ENCODE results near the gene GOLT1A.

Gene GOLT1A

GRCh38 chr1:204257446-204257845, 43.7 kb upstream of the GOLT1A start:
- Histone ChIP-seq H3K9me3 (replicated peaks; ENCODE audit: low read length) (no peaks in the 10 kb centered on the region), H3K9ac (ENCODE audit: low read depth, low read length) (no peak overlapping the region), H3K36me3 (ENCODE audit: insufficient read depth, low read length) (peaks cover 16% of the 10 kb centered on the region), H3K4me1 (ENCODE audit: control insufficient read depth, insufficient read depth, low read length) (peaks cover 16% of the 10 kb centered on the region), H3K4me3 (ENCODE audit: low read length) (no peak overlapping the region), H3K4me2 (ENCODE audit: low read length) (no peak overlapping the region), H3K27me3 (ENCODE audit: control insufficient read depth, insufficient read depth, low read length) (peaks cover 5% of the 10 kb centered on the region)

- Histone ChIP-seq H3K9ac (ENCODE audit: low read depth, low read length) (no peak overlapping the region), H3K4me1 (ENCODE audit: control insufficient read depth, insufficient read depth, low read length) (peaks cover 13% of the 10 kb centered on the region), H3K27me3 (ENCODE audit: control insufficient read depth, insufficient read depth, low read length) (peaks cover 5% of the 10 kb centered on the region)
Measured at GRCh38 chr1:204256531-204256930, 42.7 kb upstream of the GOLT1A start.

GRCh38 chr1:204255966-204256365, 42.2 kb upstream of the GOLT1A start:
- H3K27me3 ChIP-seq (ENCODE audit: control insufficient read depth, insufficient read depth, low read length), result peaks cover 5% of the 10 kb centered on the region
- no peak overlapping the region for H3K9ac ChIP-seq (ENCODE audit: low read depth, low read length)
- peaks cover 16% of the 10 kb centered on the region for H3K4me1 ChIP-seq (ENCODE audit: control insufficient read depth, insufficient read depth, low read length)
- H3K4me3 ChIP-seq (ENCODE audit: low read length), result no peak overlapping the region
- H3K4me2 ChIP-seq (ENCODE audit: low read length), result no peak overlapping the region
- H3K9me3 ChIP-seq (replicated peaks; ENCODE audit: low read length), result no peaks in the 10 kb centered on the region
- H3K36me3 ChIP-seq (ENCODE audit: insufficient read depth, low read length), result peaks cover 12% of the 10 kb centered on the region

More at GRCh38 chr1:204256531-204256930, 42.7 kb upstream of the GOLT1A start:
- Histone ChIP-seq H3K9me3 (replicated peaks; ENCODE audit: low read length) (no peaks in the 10 kb centered on the region), H3K4me2 (ENCODE audit: low read length) (no peak overlapping the region), H3K4me3 (ENCODE audit: low read length) (no peak overlapping the region), H3K36me3 (ENCODE audit: insufficient read depth, low read length) (peaks cover 12% of the 10 kb centered on the region)

- H3K9ac ChIP-seq (ENCODE audit: low read depth, low read length), result no peak overlapping the region
- H3K36me3 ChIP-seq (ENCODE audit: insufficient read depth, low read length), result peaks cover 7% of the 10 kb centered on the region
- H3K27me3 ChIP-seq (ENCODE audit: control insufficient read depth, insufficient read depth, low read length), result peaks cover 10% of the 10 kb centered on the region
- no peak overlapping the region for H3K4me3 ChIP-seq (ENCODE audit: low read length)
- no peak overlapping the region for H3K4me2 ChIP-seq (ENCODE audit: low read length)
- H3K4me1 ChIP-seq (ENCODE audit: control insufficient read depth, insufficient read depth, low read length), result peaks cover 20% of the 10 kb centered on the region
- no peaks in the 10 kb centered on the region for H3K9me3 ChIP-seq (replicated peaks; ENCODE audit: low read length)
Measured at GRCh38 chr1:204255225-204255624, 41.4 kb upstream of the GOLT1A start.

- H3K27me3 ChIP-seq (ENCODE audit: control insufficient read depth, insufficient read depth, low read length), result peaks cover 20% of the 10 kb centered on the region
- no peak overlapping the region for H3K4me3 ChIP-seq (ENCODE audit: low read length)
- H3K36me3 ChIP-seq (ENCODE audit: insufficient read depth, low read length), result peaks cover 11% of the 10 kb centered on the region
- no peaks in the 10 kb centered on the region for H3K9me3 ChIP-seq (replicated peaks; ENCODE audit: low read length)
- H3K9ac ChIP-seq (ENCODE audit: low read depth, low read length), result no peak overlapping the region
- peaks cover 20% of the 10 kb centered on the region for H3K4me1 ChIP-seq (ENCODE audit: control insufficient read depth, insufficient read depth, low read length)
- no peak overlapping the region for H3K4me2 ChIP-seq (ENCODE audit: low read length)
Measured at GRCh38 chr1:204254031-204254661, 40.4 kb upstream of the GOLT1A start.

GRCh38 chr1:204251926-204252689, 38.3 kb upstream of the GOLT1A start:
- no peaks in the 10 kb centered on the region for H3K9me3 ChIP-seq (replicated peaks; ENCODE audit: low read length)
- no peak overlapping the region for H3K4me2 ChIP-seq (ENCODE audit: low read length)
- peaks cover 20% of the 10 kb centered on the region for H3K4me1 ChIP-seq (ENCODE audit: control insufficient read depth, insufficient read depth, low read length)
- H3K4me3 ChIP-seq (ENCODE audit: low read length), result no peak overlapping the region
- H3K36me3 ChIP-seq (ENCODE audit: insufficient read depth, low read length), result peaks cover 16% of the 10 kb centered on the region
- peaks cover 25% of the 10 kb centered on the region for H3K27me3 ChIP-seq (ENCODE audit: control insufficient read depth, insufficient read depth, low read length)
- no peak overlapping the region for H3K9ac ChIP-seq (ENCODE audit: low read depth, low read length)

- H3K9ac ChIP-seq (ENCODE audit: low read depth, low read length), result no peak overlapping the region
- no peak overlapping the region for H3K4me3 ChIP-seq (ENCODE audit: low read length)
- H3K27me3 ChIP-seq (ENCODE audit: control insufficient read depth, insufficient read depth, low read length), result peaks cover 25% of the 10 kb centered on the region
- no peak overlapping the region for H3K4me2 ChIP-seq (ENCODE audit: low read length)
- H3K9me3 ChIP-seq (replicated peaks; ENCODE audit: low read length), result no peaks in the 10 kb centered on the region
- peaks cover 18% of the 10 kb centered on the region for H3K36me3 ChIP-seq (ENCODE audit: insufficient read depth, low read length)
- H3K4me1 ChIP-seq (ENCODE audit: control insufficient read depth, insufficient read depth, low read length), result peaks cover 16% of the 10 kb centered on the region
Measured at GRCh38 chr1:204251286-204251685, 37.5 kb upstream of the GOLT1A start.

- no peak overlapping the region for H3K9ac ChIP-seq (ENCODE audit: low read depth, low read length)
- peaks cover 25% of the 10 kb centered on the region for H3K27me3 ChIP-seq (ENCODE audit: control insufficient read depth, insufficient read depth, low read length)
- peaks cover 20% of the 10 kb centered on the region for H3K36me3 ChIP-seq (ENCODE audit: insufficient read depth, low read length)
- no peak overlapping the region for H3K4me2 ChIP-seq (ENCODE audit: low read length)
- no peaks in the 10 kb centered on the region for H3K9me3 ChIP-seq (replicated peaks; ENCODE audit: low read length)
- H3K4me3 ChIP-seq (ENCODE audit: low read length), result no peak overlapping the region
- H3K4me1 ChIP-seq (ENCODE audit: control insufficient read depth, insufficient read depth, low read length), result peaks cover 9% of the 10 kb centered on the region
Measured at GRCh38 chr1:204250428-204251030, 36.7 kb upstream of the GOLT1A start.

GRCh38 chr1:204249736-204250427, 36.1 kb upstream of the GOLT1A start:
- no peak overlapping the region for H3K4me2 ChIP-seq (ENCODE audit: low read length)
- H3K9ac ChIP-seq (ENCODE audit: low read depth, low read length), result no peak overlapping the region
- no peaks in the 10 kb centered on the region for H3K9me3 ChIP-seq (replicated peaks; ENCODE audit: low read length)
- H3K4me3 ChIP-seq (ENCODE audit: low read length), result no peak overlapping the region
- peaks cover 26% of the 10 kb centered on the region for H3K36me3 ChIP-seq (ENCODE audit: insufficient read depth, low read length)
- H3K4me1 ChIP-seq (ENCODE audit: control insufficient read depth, insufficient read depth, low read length), result peaks cover 7% of the 10 kb centered on the region
- H3K27me3 ChIP-seq (ENCODE audit: control insufficient read depth, insufficient read depth, low read length), result peaks cover 23% of the 10 kb centered on the region

- Histone ChIP-seq H3K4me1 (ENCODE audit: control insufficient read depth, insufficient read depth, low read length) (peaks cover 7% of the 10 kb centered on the region), H3K9me3 (replicated peaks; ENCODE audit: low read length) (no peaks in the 10 kb centered on the region), H3K9ac (ENCODE audit: low read depth, low read length) (no peak overlapping the region), H3K4me3 (ENCODE audit: low read length) (no peak overlapping the region), H3K4me2 (ENCODE audit: low read length) (no peak overlapping the region), H3K27me3 (ENCODE audit: control insufficient read depth, insufficient read depth, low read length) (peaks cover 20% of the 10 kb centered on the region), H3K36me3 (ENCODE audit: insufficient read depth, low read length) (peaks cover 32% of the 10 kb centered on the region)
Measured at GRCh38 chr1:204248954-204249353, 35.2 kb upstream of the GOLT1A start.

- H3K4me2 ChIP-seq (ENCODE audit: low read length), result no peak overlapping the region
- H3K4me3 ChIP-seq (ENCODE audit: low read length), result no peak overlapping the region
- H3K4me1 ChIP-seq (ENCODE audit: control insufficient read depth, insufficient read depth, low read length), result peaks cover 7% of the 10 kb centered on the region
- peaks cover 20% of the 10 kb centered on the region for H3K27me3 ChIP-seq (ENCODE audit: control insufficient read depth, insufficient read depth, low read length)
- H3K9me3 ChIP-seq (replicated peaks; ENCODE audit: low read length), result no peaks in the 10 kb centered on the region
- H3K36me3 ChIP-seq (ENCODE audit: insufficient read depth, low read length), result peaks cover 40% of the 10 kb centered on the region
- no peak overlapping the region for H3K9ac ChIP-seq (ENCODE audit: low read depth, low read length)
Measured at GRCh38 chr1:204246876-204247275, 33.1 kb upstream of the GOLT1A start.
